OCI-LY3 (cell line): ENCODE data around the gene ACOT11.

Source experiments
- EZH2phosphoT487 ChIP-seq: fragments of 200-600 bp; shearing (Covaris generic); IDR thresholded peaks from 2 replicates; pipeline ENCODE4 v1.6.1; 2018; ENCODE audit warnings: antibody characterized with exemption, mixed run types, low read depth
- TF ChIP-seq, protein P1 (sequence below): fragments of 200-600, 300-600 bp; sonication (generic); IDR thresholded peaks from 2 replicates; pipeline ENCODE4 v1.5.1; 2014; ENCODE audit warnings: antibody characterized with exemption, low read length, low read depth

DNA sequence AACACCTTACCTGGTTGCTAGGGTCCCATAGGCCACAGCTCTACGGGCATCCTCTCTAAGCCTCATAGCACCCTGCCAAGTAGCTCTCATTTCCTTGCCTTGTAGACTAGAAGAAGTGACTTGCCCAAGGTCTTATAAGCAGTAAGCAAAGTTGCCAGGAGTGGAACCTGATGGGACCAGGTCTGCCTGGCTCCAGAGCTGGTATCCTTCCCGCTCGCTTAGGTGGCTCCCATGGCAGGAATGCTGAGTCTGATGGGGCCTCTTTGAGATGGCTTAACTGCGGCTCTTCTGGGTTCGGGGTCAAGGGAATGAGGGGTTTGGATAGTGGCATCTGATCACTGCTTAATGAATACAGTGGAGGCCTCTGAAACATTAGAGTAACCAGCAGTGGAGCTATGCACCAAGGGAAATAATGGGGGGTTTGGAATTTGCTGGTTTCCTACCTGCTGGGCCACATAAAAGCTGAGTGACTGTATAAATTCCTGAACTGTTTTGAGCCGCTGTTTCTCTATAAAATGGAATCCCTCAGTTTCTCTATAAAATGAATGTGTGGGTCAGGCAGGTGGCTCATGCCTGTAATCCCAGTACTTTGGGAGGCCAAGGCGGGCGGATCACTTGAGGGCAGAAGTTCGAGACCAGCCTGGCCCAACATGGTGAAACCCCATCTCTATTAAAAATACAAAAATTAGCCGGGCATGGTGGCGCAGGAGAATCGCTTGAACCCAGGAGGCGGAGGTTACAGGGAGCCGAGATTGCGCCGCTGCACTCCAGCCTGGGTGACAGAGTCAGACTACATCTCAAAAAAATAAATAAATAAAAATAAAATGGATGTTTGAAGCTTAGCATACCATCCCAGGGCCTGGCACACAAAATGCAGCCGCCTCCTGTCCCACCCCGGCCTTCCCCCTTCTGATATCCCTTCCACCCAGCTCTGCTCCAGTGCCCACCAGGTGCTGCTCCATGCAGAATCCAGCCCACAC lies 62.9 kb downstream of the ACOT11 start:
- TF ChIP-seq, protein P1, sequence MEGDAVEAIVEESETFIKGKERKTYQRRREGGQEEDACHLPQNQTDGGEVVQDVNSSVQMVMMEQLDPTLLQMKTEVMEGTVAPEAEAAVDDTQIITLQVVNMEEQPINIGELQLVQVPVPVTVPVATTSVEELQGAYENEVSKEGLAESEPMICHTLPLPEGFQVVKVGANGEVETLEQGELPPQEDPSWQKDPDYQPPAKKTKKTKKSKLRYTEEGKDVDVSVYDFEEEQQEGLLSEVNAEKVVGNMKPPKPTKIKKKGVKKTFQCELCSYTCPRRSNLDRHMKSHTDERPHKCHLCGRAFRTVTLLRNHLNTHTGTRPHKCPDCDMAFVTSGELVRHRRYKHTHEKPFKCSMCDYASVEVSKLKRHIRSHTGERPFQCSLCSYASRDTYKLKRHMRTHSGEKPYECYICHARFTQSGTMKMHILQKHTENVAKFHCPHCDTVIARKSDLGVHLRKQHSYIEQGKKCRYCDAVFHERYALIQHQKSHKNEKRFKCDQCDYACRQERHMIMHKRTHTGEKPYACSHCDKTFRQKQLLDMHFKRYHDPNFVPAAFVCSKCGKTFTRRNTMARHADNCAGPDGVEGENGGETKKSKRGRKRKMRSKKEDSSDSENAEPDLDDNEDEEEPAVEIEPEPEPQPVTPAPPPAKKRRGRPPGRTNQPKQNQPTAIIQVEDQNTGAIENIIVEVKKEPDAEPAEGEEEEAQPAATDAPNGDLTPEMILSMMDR: no peak
- no peak for TF ChIP-seq EZH2phosphoT487
